ENCODE results near the gene ZNF622.

GRCh38 chr5:16411235-16411634 is 54.4 kb downstream of the ZNF622 start:
- TF ChIP-seq POLR2A (IDR thresholded peaks at IDR 0.05; ENCODE audit: low read length) (no peak), GATA1 (IDR thresholded peaks at IDR 0.05; ENCODE audit: low read depth, low read length) (no peak)
